Measurements from ENCODE around the gene TSC1. TPM values are rescaled to one million over a fixed set of nuclear protein-coding genes. Genes with fewer than 3 reads are reported as not detected.
A peak's percentile ranks its signal among the peaks of the same experiment; 100 is the strongest.
"Not testable (repeated sequence)": the region's sequence is repeated elsewhere in the genome, so short reads cannot be mapped to it uniquely, and the experiment has no call there.

TSC1 gene
- total RNA-seq: 22.0 and 26.3 TPM in 2 replicates

DNA sequence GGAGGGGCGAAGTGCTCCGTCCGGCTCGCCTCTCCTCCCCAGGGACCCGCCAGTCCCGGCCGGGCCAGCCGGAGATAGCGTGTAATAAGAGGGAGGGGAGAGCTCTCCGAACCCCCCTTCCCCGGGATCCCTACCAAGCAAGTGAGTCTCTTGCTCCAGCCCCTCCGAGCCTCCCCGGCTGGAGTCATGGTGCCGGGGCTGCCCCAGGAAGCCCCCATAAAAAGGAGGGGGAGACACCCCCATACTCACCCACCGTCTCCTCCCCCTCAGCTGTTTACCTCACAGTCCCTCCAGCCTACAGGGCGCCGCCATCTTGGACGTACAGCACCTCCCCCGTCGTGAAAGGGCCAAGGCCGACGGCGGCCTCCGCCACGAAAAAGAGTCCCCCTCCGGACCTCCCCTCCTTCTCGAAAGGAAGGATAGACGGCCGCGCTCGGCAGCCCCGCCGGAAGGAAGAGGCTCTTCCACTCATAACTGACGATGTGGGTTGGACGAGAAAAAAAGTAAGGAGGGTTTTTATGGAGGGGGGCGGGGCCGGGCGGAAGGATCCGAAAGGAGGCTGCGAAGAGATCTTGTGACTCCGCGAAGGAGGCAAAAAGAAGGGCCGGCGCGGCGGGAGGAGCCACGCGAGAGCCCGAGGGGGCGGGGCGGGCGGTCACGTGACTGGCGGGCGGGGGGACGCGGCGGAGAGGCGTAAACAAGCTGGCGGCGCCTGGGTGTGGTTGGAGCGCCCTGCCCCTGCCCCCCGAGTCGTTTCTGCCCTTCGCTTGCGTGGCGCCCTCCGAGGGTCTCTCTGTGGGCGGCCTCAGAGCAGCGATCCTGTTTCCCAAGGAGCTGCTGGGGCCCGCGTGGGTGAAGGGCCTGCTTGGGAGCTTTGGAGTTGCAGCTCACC lies at the start of gene TSC1:
TSS of gene TSC1 (minus strand) at position 323 of the 892 bp plus-strand sequence. CDS start 15,744 bp downstream, outside the sequence.
- peak within 1 kb of the TSS; percentile 99 for H3K4me3 ChIP-seq (ENCODE audit: low read depth, low read length)
- TF ChIP-seq, protein P1, sequence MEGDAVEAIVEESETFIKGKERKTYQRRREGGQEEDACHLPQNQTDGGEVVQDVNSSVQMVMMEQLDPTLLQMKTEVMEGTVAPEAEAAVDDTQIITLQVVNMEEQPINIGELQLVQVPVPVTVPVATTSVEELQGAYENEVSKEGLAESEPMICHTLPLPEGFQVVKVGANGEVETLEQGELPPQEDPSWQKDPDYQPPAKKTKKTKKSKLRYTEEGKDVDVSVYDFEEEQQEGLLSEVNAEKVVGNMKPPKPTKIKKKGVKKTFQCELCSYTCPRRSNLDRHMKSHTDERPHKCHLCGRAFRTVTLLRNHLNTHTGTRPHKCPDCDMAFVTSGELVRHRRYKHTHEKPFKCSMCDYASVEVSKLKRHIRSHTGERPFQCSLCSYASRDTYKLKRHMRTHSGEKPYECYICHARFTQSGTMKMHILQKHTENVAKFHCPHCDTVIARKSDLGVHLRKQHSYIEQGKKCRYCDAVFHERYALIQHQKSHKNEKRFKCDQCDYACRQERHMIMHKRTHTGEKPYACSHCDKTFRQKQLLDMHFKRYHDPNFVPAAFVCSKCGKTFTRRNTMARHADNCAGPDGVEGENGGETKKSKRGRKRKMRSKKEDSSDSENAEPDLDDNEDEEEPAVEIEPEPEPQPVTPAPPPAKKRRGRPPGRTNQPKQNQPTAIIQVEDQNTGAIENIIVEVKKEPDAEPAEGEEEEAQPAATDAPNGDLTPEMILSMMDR (conservative IDR thresholded peaks at IDR 0.05; ENCODE audit: low read depth, low read length): no peak
- peak; percentile 69 for DNase-seq (ENCODE audit: low read depth)

DNA sequence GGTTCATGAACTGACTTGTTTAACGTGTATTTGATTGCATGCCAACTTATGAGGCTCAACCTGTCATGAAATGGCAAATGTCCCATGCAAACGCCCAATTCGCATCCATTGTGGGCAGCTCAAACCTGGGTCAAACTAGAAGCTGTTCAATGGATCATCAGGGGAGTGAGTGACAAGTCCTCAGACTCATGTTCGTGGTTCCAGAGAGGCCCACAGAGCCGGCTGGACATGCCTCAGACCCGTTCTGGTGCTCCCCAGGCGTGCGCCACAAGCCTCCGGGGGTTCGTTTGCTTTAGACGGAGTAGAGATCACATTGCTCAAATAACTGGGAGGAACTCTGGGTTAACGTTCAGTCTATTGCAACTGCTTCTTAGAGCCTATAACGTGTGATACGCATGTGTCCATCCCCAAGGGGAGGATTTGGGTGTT lies 49.1 kb upstream of the TSC1 start:
- TF ChIP-seq, protein P1 (conservative IDR thresholded peaks at IDR 0.05; ENCODE audit: low read depth, low read length): no peak
- no peak for DNase-seq (ENCODE audit: low read depth)
- no peak overlapping the region for H3K4me3 ChIP-seq (ENCODE audit: low read depth, low read length)

DNA sequence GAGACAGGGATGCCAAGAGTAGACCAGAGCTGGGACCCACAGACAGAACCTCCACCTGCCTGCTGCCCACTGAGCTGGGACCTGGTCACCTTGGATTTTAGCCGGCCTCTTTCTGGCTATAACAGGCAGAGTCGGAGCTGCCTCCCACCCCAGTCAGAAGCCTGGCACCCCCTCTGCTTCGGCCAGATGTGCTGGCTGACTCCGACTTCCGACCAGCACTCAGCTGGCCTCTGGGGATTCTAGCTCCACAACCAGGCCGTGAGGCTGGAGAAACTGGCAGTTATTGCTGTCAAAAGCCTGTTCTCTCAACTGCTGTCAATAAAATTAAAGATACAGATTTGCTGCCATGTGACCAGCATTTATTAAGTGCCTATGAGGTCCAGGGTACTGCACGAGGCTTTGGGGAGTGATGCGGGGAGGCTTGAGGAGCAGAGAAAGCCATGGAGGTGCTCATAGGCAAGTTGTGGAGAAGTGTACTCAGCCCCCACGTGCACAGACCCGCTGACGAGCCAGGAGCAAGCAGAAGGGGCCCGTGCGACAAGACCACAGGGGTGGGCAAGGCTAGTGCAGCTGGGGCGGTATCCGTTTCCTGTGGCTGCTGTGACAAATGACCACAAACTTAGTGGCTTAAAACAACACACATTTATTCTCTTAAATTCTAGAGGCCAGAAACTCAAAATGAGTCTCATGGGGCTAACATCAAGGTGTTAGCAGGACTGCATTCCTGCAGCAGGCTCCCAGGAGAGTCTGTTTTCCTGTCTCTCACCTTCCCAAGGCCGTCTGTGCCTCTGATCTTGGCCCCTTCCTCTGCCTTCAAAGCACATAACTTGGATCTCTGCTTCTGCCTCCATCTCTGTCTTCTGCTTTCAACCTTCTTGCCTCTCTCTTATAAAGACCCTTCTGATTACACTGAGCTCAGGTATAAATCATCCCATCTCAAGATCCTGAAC lies 47.2 kb upstream of the TSC1 start:
- TF ChIP-seq, protein P1 (conservative IDR thresholded peaks at IDR 0.05; ENCODE audit: low read depth, low read length): no peak
- no peak for DNase-seq (ENCODE audit: low read depth)
- H3K4me3 ChIP-seq (ENCODE audit: low read depth, low read length): no peak overlapping the region

DNA sequence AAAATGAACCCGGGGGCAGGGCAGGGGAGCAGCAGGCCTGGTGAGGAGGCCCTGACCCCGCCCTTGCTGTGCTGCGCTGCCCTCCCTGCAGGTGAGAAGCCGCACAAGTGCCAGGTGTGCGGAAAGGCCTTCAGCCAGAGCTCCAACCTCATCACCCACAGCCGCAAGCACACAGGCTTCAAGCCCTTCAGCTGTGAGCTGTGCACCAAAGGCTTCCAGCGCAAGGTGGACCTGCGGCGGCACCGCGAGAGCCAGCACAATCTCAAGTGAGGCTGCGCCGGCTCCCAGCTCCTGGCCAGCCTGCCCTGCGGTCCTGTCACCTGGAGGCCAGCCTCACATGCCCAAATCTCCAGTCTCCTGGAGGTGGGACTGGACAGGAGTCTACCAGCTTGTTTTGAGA lies 46.4 kb upstream of the TSC1 start:
- no peak for DNase-seq (ENCODE audit: low read depth)
- TF ChIP-seq, protein P1 (conservative IDR thresholded peaks at IDR 0.05; ENCODE audit: low read depth, low read length): no peak
- H3K4me3 ChIP-seq (ENCODE audit: low read depth, low read length): no peak overlapping the region

DNA sequence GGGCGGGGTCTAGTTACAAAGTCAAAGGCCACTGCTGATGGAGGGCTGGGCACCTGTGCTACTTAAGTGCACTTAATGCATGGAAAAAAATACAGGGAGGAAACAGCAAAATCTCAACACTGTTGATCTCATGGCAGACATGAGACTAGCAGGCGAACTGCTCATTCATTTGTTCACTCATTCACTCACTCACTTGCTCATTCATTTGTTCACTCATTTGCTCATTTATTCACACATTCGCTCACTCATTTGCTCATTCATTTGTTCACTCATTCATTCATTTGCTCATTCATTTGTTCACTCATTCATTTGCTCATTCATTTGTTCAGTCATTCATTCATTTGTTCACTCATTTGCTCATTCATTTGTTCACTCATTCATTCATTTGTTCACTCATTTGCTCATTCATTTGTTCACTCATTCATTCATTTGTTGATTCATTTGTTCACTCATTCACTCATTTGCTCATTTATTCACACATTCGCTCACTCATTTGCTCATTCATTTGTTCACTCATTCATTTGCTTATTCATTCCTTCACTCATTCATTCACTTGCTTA lies 45.7 kb upstream of the TSC1 start:
- H3K4me3 ChIP-seq (ENCODE audit: low read depth, low read length); DNase-seq (ENCODE audit: low read depth): not testable (repeated sequence)

DNA sequence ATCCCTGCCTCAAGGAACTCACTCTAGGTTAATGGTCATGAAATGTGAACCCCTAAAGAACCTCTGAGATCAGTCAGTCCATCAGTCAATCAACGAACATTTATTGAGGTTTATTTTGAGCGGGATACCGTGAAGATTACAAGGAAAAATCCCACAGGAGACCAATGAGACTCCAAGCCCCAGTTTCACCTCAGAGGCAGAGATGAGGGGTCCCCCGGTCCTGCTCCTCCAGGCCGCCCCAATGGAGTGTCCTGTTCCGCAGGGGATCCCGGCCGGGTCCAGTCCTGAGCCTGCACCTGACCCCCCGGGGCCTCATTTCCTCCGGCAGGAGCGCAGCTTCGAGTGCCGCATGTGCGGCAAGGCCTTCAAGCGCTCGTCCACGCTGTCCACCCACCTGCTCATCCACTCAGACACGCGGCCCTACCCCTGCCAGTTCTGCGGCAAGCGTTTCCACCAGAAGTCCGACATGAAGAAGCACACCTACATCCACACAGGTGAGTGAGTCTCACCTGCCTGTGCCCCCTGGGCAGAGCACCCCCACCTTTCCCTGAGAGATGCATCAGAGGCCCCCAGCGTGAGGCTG lies 45.1 kb upstream of the TSC1 start:
- TF ChIP-seq, protein P1 (conservative IDR thresholded peaks at IDR 0.05; ENCODE audit: low read depth, low read length): no peak
- DNase-seq (ENCODE audit: low read depth): no peak

DNA sequence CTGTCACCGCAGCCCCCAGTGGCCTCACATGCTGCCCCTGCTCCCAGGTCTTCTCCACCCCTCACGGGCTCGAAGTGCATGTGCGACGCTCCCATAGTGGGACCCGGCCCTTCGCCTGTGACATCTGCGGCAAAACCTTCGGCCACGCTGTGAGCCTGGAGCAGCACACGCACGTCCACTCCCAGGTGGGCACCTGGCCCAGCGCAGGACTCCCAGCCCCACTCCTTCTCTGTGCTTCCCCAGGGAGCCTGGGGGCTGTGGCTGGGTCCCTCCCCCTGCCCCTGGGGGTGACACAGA lies 44.5 kb upstream of the TSC1 start:
- no peak for DNase-seq (ENCODE audit: low read depth)

More for the DNA sequence above, 45.1 kb upstream of the TSC1 start:
- H3K4me3 ChIP-seq (ENCODE audit: low read depth, low read length): no peak overlapping the region

More for the DNA sequence above, 44.5 kb upstream of the TSC1 start:
- H3K4me3 ChIP-seq (ENCODE audit: low read depth, low read length): no peak overlapping the region
- TF ChIP-seq, protein P1 (conservative IDR thresholded peaks at IDR 0.05; ENCODE audit: low read depth, low read length): no peak

Measured in epithelial cell of proximal tubule (primary cell).